Mesenchymal stem cell (in vitro differentiated cells and primary cell): Measurements from ENCODE around the gene CDK14.

Source experiments
- DNase-seq: peaks from one replicate; pipeline ENCODE4 v3.0.0-alpha.2; 2013
- H2AFZ ChIP-seq: one replicate; pipeline ENCODE4 v1.6.1; 2013; ENCODE audit warnings: low read depth, mild to moderate bottlenecking, control low read depth, inconsistent platforms, low read length, moderate library complexity
- H2AK5ac ChIP-seq: 2 replicates; pipeline ENCODE4 v1.6.1; 2013; ENCODE audit warnings: low read length, moderate library complexity, mild to moderate bottlenecking, inconsistent platforms; ENCODE audit not compliant: severe bottlenecking
- H2BK120ac ChIP-seq: one replicate; pipeline ENCODE4 v1.6.1; 2013; ENCODE audit warnings: low read depth, mild to moderate bottlenecking, inconsistent platforms, low read length, moderate library complexity
- H2BK12ac ChIP-seq, 2 experiments: one replicate each; pipeline ENCODE4 v1.6.1; 2013; ENCODE audit warnings: inconsistent platforms in 2 of 2, low read length in 2 of 2, mild to moderate bottlenecking in 2 of 2, moderate library complexity in 2 of 2, control low read depth in 1 of 2
- H2BK15ac ChIP-seq: one replicate; pipeline ENCODE4 v1.6.1; 2013; ENCODE audit warnings: mild to moderate bottlenecking, low read depth, inconsistent platforms; ENCODE audit not compliant: poor library complexity, severe bottlenecking
- H2BK5ac ChIP-seq: 2 replicates; pipeline ENCODE4 v1.6.1; 2013; ENCODE audit warnings: low read depth, mild to moderate bottlenecking, low read length, control low read depth, inconsistent platforms; ENCODE audit not compliant: poor library complexity, severe bottlenecking
- H3K14ac ChIP-seq, 2 experiments: one replicate each; pipeline ENCODE4 v1.6.1; 2013; ENCODE audit warnings: inconsistent platforms in 2 of 2, low read length in 2 of 2, control low read depth in 1 of 2, mild to moderate bottlenecking in 1 of 2, moderate library complexity in 1 of 2
- H3K18ac ChIP-seq, 2 experiments: one replicate each; pipeline ENCODE4 v1.6.1; 2013; ENCODE audit warnings: inconsistent platforms in 2 of 2, low read length in 2 of 2, control low read depth in 1 of 2, low read depth in 1 of 2, mild to moderate bottlenecking in 1 of 2
- H3K23ac ChIP-seq, 2 experiments: one replicate each; pipeline ENCODE4 v1.6.1; 2013; ENCODE audit warnings: inconsistent platforms in 2 of 2, low read length in 2 of 2, mild to moderate bottlenecking in 2 of 2, moderate library complexity in 2 of 2, control low read depth in 1 of 2
- H3K27ac ChIP-seq: 2 replicates; pipeline ENCODE4 v1.5.1; 2013; ENCODE audit warnings: mild to moderate bottlenecking, moderate library complexity, low read length, control low read depth, inconsistent platforms; ENCODE audit not compliant: poor library complexity, severe bottlenecking
- H3K27me3 ChIP-seq, 2 experiments: 2 replicates each; pipeline versions ENCODE4 v1.6.1 to v1.7.0; 2013; ENCODE audit warnings: low read length in 2 of 2, mild to moderate bottlenecking in 2 of 2, moderate library complexity in 2 of 2, control low read depth in 1 of 2, inconsistent platforms in 1 of 2; ENCODE audit not compliant: control insufficient read depth in 1 of 2, insufficient read depth in 1 of 2
- H3K36me3 ChIP-seq, 2 experiments: 2 replicates each; pipeline versions ENCODE4 v1.6.1 to v1.7.0; 2013; ENCODE audit warnings: low read length in 2 of 2, control low read depth in 1 of 2, inconsistent platforms in 1 of 2, low read depth in 1 of 2, mild to moderate bottlenecking in 1 of 2; ENCODE audit not compliant: insufficient read depth in 2 of 2, control insufficient read depth in 1 of 2
- H3K4ac ChIP-seq, 2 experiments: one replicate each; pipeline ENCODE4 v1.6.1; 2013; ENCODE audit warnings: inconsistent platforms in 2 of 2, low read length in 2 of 2, mild to moderate bottlenecking in 2 of 2, moderate library complexity in 2 of 2, control low read depth in 1 of 2, low read depth in 1 of 2
- H3K4me1 ChIP-seq: 2 replicates; pipeline ENCODE4 v1.6.1; 2013; ENCODE audit warnings: low read depth, low read length, control low read depth; ENCODE audit not compliant: control insufficient read depth, insufficient read depth
- H3K4me2 ChIP-seq: 2 replicates; pipeline ENCODE4 v1.6.1; 2013; ENCODE audit warnings: low read length, mild to moderate bottlenecking, inconsistent platforms; ENCODE audit not compliant: poor library complexity, severe bottlenecking
- H3K4me3 ChIP-seq, 2 experiments: 2 replicates each; pipeline versions ENCODE4 v1.5.1 to v1.7.0; 2013; ENCODE audit warnings: low read length in 2 of 2, mild to moderate bottlenecking in 2 of 2, control low read depth in 1 of 2, low read depth in 1 of 2; ENCODE audit not compliant: insufficient read depth in 1 of 2
- H3K79me1 ChIP-seq: replicated peaks from 2 replicates; pipeline ENCODE4 v1.6.1; 2013; ENCODE audit warnings: mild to moderate bottlenecking, control low read depth, low read length, inconsistent platforms; ENCODE audit not compliant: poor library complexity, severe bottlenecking
- H3K9ac ChIP-seq: 2 replicates; pipeline ENCODE4 v1.7.0; 2013; ENCODE audit warnings: mild to moderate bottlenecking, low read length, moderate library complexity
- H3K9me3 ChIP-seq: 2 replicates; pipeline ENCODE4 v1.7.0; 2013; ENCODE audit warnings: mild to moderate bottlenecking, low read length; ENCODE audit not compliant: control insufficient read depth
- H4K8ac ChIP-seq: one replicate; pipeline ENCODE4 v1.6.1; 2013; ENCODE audit warnings: inconsistent platforms, mild to moderate bottlenecking, low read length, moderate library complexity
- H4K91ac ChIP-seq: one replicate; pipeline ENCODE4 v1.6.1; 2013; ENCODE audit warnings: mild to moderate bottlenecking, low read length, inconsistent platforms
- WGBS: methylation state at CpG from one replicate; pipeline ENCODE4 v1.1.7; 2013; ENCODE audit warnings: mixed read lengths; 5-methylcytosine and 5-hydroxymethylcytosine counted together

Gene CDK14

GRCh38 chr7:90736968-90737939 is 141.1 kb downstream of the CDK14 start:
- no peak overlapping the region for H2BK5ac ChIP-seq
- no peak overlapping the region for H3K14ac ChIP-seq
- no peak overlapping the region for H3K27ac ChIP-seq
- H3K4me1 ChIP-seq: no peaks in the 10 kb centered on the region
- 92% methylated on average over 2 of the region's 4 CpGs for WGBS
- H3K4me3 ChIP-seq: no peak overlapping the region
- H2BK15ac ChIP-seq: no peak overlapping the region
- no peak for DNase-seq
- no peak overlapping the region for H2AK5ac ChIP-seq
- no peak overlapping the region for H3K4me2 ChIP-seq
- peaks cover 11 to 18% of the 10 kb centered on the region in 2 experiments for H3K36me3 ChIP-seq
- H4K8ac ChIP-seq: no peak overlapping the region
- no peak overlapping the region for H2BK120ac ChIP-seq
- H4K91ac ChIP-seq: no peak overlapping the region
- H3K9ac ChIP-seq: no peak overlapping the region
- no peak overlapping the region for H2BK12ac ChIP-seq
- no peaks in the 10 kb centered on the region for H3K27me3 ChIP-seq
- no peak overlapping the region for H3K18ac ChIP-seq
- H3K23ac ChIP-seq: no peak overlapping the region
- H3K9me3 ChIP-seq: peaks cover 13% of the 10 kb centered on the region
- H3K79me1 ChIP-seq: peaks cover 17% of the 10 kb centered on the region
- H2AFZ ChIP-seq: no peak overlapping the region
- H3K4ac ChIP-seq: no peak overlapping the region

- WGBS: 100% methylated on average over 1 of the region's 3 CpGs
- Histone ChIP-seq H3K79me1 (peaks cover 17% of the 10 kb centered on the region), H2BK5ac (no peak overlapping the region), H2BK120ac (no peak overlapping the region), H2AK5ac (no peak overlapping the region), H3K27me3 (no peaks in the 10 kb centered on the region), H3K18ac (no peak overlapping the region), H3K9ac (no peak overlapping the region), H3K23ac (no peak overlapping the region), H2BK12ac (no peak overlapping the region), H3K4me1 (no peaks in the 10 kb centered on the region), H4K8ac (no peak overlapping the region), H3K4ac (no peak overlapping the region), H3K4me2 (no peak overlapping the region), H3K9me3 (peaks cover 10% of the 10 kb centered on the region), H4K91ac (no peak overlapping the region), H3K4me3 (no peak overlapping the region), H3K27ac (no peak overlapping the region), H2AFZ (no peak overlapping the region), H3K14ac (no peak overlapping the region), H2BK15ac (no peak overlapping the region), H3K36me3 (peaks cover 11 to 18% of the 10 kb centered on the region in 2 experiments)
- DNase-seq: no peak
Measured at GRCh38 chr7:90738249-90738648, 142.1 kb downstream of the CDK14 start.

GRCh38 chr7:90739716-90740115 is 143.6 kb downstream of the CDK14 start:
- H2AFZ ChIP-seq: no peak overlapping the region

GRCh38 chr7:90740386-90740785 is 144.3 kb downstream of the CDK14 start:
- Histone ChIP-seq H3K79me1 (peaks cover 13% of the 10 kb centered on the region), H2AK5ac (no peak overlapping the region), H2BK15ac (no peak overlapping the region), H3K4me2 (no peak overlapping the region), H3K27me3 (no peaks in the 10 kb centered on the region), H3K4me1 (no peaks in the 10 kb centered on the region), H3K4ac (no peak overlapping the region), H3K4me3 (no peak overlapping the region), H3K27ac (no peak overlapping the region), H3K23ac (no peak overlapping the region), H4K8ac (no peak overlapping the region), H2BK120ac (no peak overlapping the region), H3K9ac (no peak overlapping the region), H3K9me3 (no peaks in the 10 kb centered on the region), H3K18ac (no peak overlapping the region), H2AFZ (no peak overlapping the region), H3K36me3 (peaks cover 6 to 12% of the 10 kb centered on the region in 2 experiments), H3K14ac (no peak overlapping the region), H2BK5ac (no peak overlapping the region), H4K91ac (no peak overlapping the region), H2BK12ac (no peak overlapping the region)
- no peak for DNase-seq
- 95% methylated on average over 2 of the region's 3 CpGs for WGBS

More at GRCh38 chr7:90739716-90740115, 143.6 kb downstream of the CDK14 start:
- Histone ChIP-seq H4K8ac (no peak overlapping the region), H3K27ac (no peak overlapping the region), H2BK120ac (no peak overlapping the region), H3K4me1 (no peaks in the 10 kb centered on the region), H3K4me2 (no peak overlapping the region), H3K9ac (no peak overlapping the region), H3K18ac (no peak overlapping the region), H2BK15ac (no peak overlapping the region), H3K27me3 (no peaks in the 10 kb centered on the region), H2BK5ac (no peak overlapping the region), H3K4ac (no peak overlapping the region), H3K79me1 (peaks cover 17% of the 10 kb centered on the region), H3K23ac (no peak overlapping the region), H3K9me3 (no peaks in the 10 kb centered on the region), H2BK12ac (no peak overlapping the region), H2AK5ac (no peak overlapping the region), H3K36me3 (peaks cover 11 to 18% of the 10 kb centered on the region in 2 experiments), H3K14ac (no peak overlapping the region), H3K4me3 (no peak overlapping the region), H4K91ac (no peak overlapping the region)
- WGBS: no CpG with 5 or more reads among the region's 2 CpGs
- DNase-seq: no peak
